GM12878 (cell line): ENCODE measurements around the gene PRKN. TPM values are rescaled to one million over a fixed set of nuclear protein-coding genes. Genes with fewer than 3 reads are reported as not detected.

ENCODE experiments used
- ATAC-seq: fragments of 200-7000 bp; cut with Tn5 transposase; 3 replicates; pipeline ENCODE4 v1.9.1; 2020; ENCODE audit warnings: mild to moderate bottlenecking, moderate library complexity
- BruUV-seq: library from RNA; stranded (reverse); fragments of 400-500 nt; replicated peaks from 2 replicates; lab custom pipeline; 2021; lab: Mats Ljungman, UMichigan
- CTCF ChIA-PET: fragments of 300-600 bp; sonication (Branson Sonifier 250); formaldehyde crosslinking; extraction: SDS; loops from one replicate; lab custom pipeline; 2021; ENCODE audit warnings: inconsistent platforms; lab: Yijun Ruan, JAX
- POLR2A ChIA-PET: fragments of 350-600 bp; formaldehyde crosslinking; extraction: SDS; loops from one replicate; lab custom pipeline; 2021; ENCODE audit warnings: inconsistent platforms; lab: Charles Lee
- RAD21 ChIA-PET: fragments of 300-600 bp; sonication (Branson Sonifier 250); formaldehyde crosslinking; loops from one replicate; lab custom pipeline; 2023; ENCODE audit warnings: antibody characterized with exemption; ENCODE audit not compliant: unreplicated experiment; lab: Charles Lee
- SMC1A ChIA-PET: fragments of 300-600 bp; sonication (Branson Sonifier 250); formaldehyde crosslinking; loops from one replicate; lab custom pipeline; 2023; ENCODE audit not compliant: unreplicated experiment, uncharacterized antibody; lab: Charles Lee
- DNase-seq: peaks from one replicate; pipeline ENCODE4 v3.0.0-alpha.2; 2011; ENCODE audit warnings: low read depth, low spot score
- FAIRE-seq: peaks from 3 replicates; lab custom pipeline; 2011; peaks lifted over from hg19 to GRCh38; lab: Jason Lieb, UNC
- H2AFZ ChIP-seq: 2 replicates; pipeline ENCODE4 v1.6.0; 2011; ENCODE audit warnings: low read depth, low read length, control low read depth; ENCODE audit not compliant: control insufficient read depth
- H3K27ac ChIP-seq: 2 replicates; pipeline ENCODE4 v1.5.1; 2011; ENCODE audit warnings: control low read depth; ENCODE audit not compliant: control insufficient read depth, insufficient read depth
- H3K27me3 ChIP-seq, 2 experiments: replicated peaks in 1 of 2; 2 replicates each; pipeline versions ENCODE4 v1.6.0 to v1.6.1; 2011; ENCODE audit warnings: low read length in 1 of 2; ENCODE audit not compliant: control insufficient read depth in 2 of 2, insufficient read depth in 2 of 2
- H3K36me3 ChIP-seq, 2 experiments: 2 replicates each; pipeline ENCODE4 v1.5.1; 2011; ENCODE audit warnings: low read length in 1 of 2; ENCODE audit not compliant: control insufficient read depth in 2 of 2, insufficient read depth in 2 of 2
- H3K4me1 ChIP-seq: 2 replicates; pipeline ENCODE4 v1.6.1; 2011; ENCODE audit warnings: mild to moderate bottlenecking, low read length, moderate library complexity, mixed read lengths; ENCODE audit not compliant: control insufficient read depth, insufficient read depth
- H3K4me2 ChIP-seq: 2 replicates; pipeline ENCODE4 v1.6.0; 2011; ENCODE audit warnings: control low read depth; ENCODE audit not compliant: control insufficient read depth, insufficient read depth
- H3K4me3 ChIP-seq: fragments of 200-600 bp; sonication (generic); 2 replicates; pipeline ENCODE4 v1.5.1; 2016
- H3K79me2 ChIP-seq: 2 replicates; pipeline ENCODE4 v1.6.0; 2011; ENCODE audit warnings: low read length; ENCODE audit not compliant: control insufficient read depth, insufficient read depth
- H3K9ac ChIP-seq: 2 replicates; pipeline ENCODE4 v1.8.0; 2011; ENCODE audit warnings: low read length, control low read depth, mixed read lengths; ENCODE audit not compliant: control insufficient read depth, insufficient read depth
- H3K9me3 ChIP-seq: replicated peaks from 3 replicates; pipeline ENCODE4 v1.5.1; 2011; ENCODE audit warnings: mild to moderate bottlenecking, low read length; ENCODE audit not compliant: control insufficient read depth, insufficient read depth
- H4K20me1 ChIP-seq: 2 replicates; pipeline ENCODE4 v1.6.0; 2011; ENCODE audit not compliant: control insufficient read depth, insufficient read depth
- CBX5 ChIP-seq: sonication (generic); IDR thresholded peaks from 2 replicates; pipeline ENCODE4 v1.6.1; 2016; ENCODE audit warnings: low read depth, moderate library complexity, mild to moderate bottlenecking, inconsistent platforms
- CHD2 ChIP-seq: IDR thresholded peaks from 2 replicates; pipeline ENCODE4 v1.6.1; 2011; ENCODE audit warnings: low read depth, low read length, improper control_type of control experiment, borderline replicate concordance
- EZH2 ChIP-seq: IDR thresholded peaks from 2 replicates; pipeline ENCODE4 v1.6.1; 2012; ENCODE audit warnings: low read depth, mild to moderate bottlenecking, control low read depth, inconsistent platforms, low read length, borderline replicate concordance; ENCODE audit not compliant: control insufficient read depth
- IKZF2 ChIP-seq, 2 experiments: fragments of 450-650 bp; IDR thresholded peaks; 2 replicates each; pipeline ENCODE4 v1.6.1; 2017; ENCODE audit warnings: mild to moderate bottlenecking in 2 of 2, moderate library complexity in 2 of 2
- MEF2A ChIP-seq: IDR thresholded peaks from 2 replicates; pipeline ENCODE4 v1.6.1; 2011; ENCODE audit warnings: low read depth, mild to moderate bottlenecking, low read length, moderate library complexity; ENCODE audit not compliant: insufficient read depth
- MTA3 ChIP-seq: IDR thresholded peaks from 2 replicates; pipeline ENCODE4 v1.6.1; 2012; ENCODE audit warnings: low read length, inconsistent platforms, borderline replicate concordance
- NR2F1 ChIP-seq: fragments of 450-650 bp; conservative IDR thresholded peaks from 2 replicates; pipeline ENCODE4 v1.6.1; 2017; ENCODE audit warnings: mild to moderate bottlenecking
- RB1 ChIP-seq: fragments of 450-650 bp; formaldehyde crosslinking; IDR thresholded peaks from 2 replicates; pipeline ENCODE4 v1.6.1; 2017; ENCODE audit warnings: mild to moderate bottlenecking, borderline replicate concordance
- RBBP5 ChIP-seq: fragments of 200-600 bp; sonication (generic); conservative IDR thresholded peaks from 2 replicates; pipeline ENCODE4 v1.6.1; 2016
- SMC3 ChIP-seq: IDR thresholded peaks from 2 replicates; pipeline ENCODE4 v1.6.1; 2011; ENCODE audit warnings: low read length, improper control_type of control experiment, borderline replicate concordance
- WGBS: methylation state at CpG from one replicate; pipeline ENCODE4 v1.1.6; 2016; ENCODE audit warnings: low lambda C conversion rate; ENCODE audit not compliant: insufficient replicate concordance, insufficient coverage; ENCODE audit errors: missing lambda C conversion rate; 5-methylcytosine and 5-hydroxymethylcytosine counted together
- in situ Hi-C: fragments of 300-500 bp; cut with MboI; formaldehyde crosslinking; loops from 9 replicates; pipeline ENCODE4 v1.14.3; 2018; ENCODE audit warnings: mixed read lengths
- intact Hi-C: fragments of 100-400 bp; cut with micrococcal nuclease; formaldehyde crosslinking; loops from one replicate; pipeline ENCODE4 v1.14.2; 2022; ENCODE audit not compliant: unreplicated experiment
- polyA plus RNA-seq, 11 experiments: library from polyadenylated mRNA; depleted of rRNA in 4 of 11; unstranded in 6 of 11; stranded (reverse) in 5 of 11; fragments of >200 nt; fragmentation: Nextera tagmentation in 4 of 11; fragmentation: Illumina TruSeq in 1 of 11; extraction: Ambion mirVana in 4 of 11; extraction: Trizol in 1 of 11; gene quantifications; 1 replicate in 1 of 11; 2 replicates in 10 of 11; pipeline versions ENCODE4 v1.2.1 to v1.2.3, GENCODE V29; 2011 to 2016; ENCODE audit warnings: inconsistent platforms in 2 of 11, missing spikeins in 2 of 11, low read depth in 1 of 11
- total RNA-seq, 4 experiments: library from RNA; depleted of rRNA in 3 of 4; stranded (reverse); fragments of >200 nt in 3 of 4; fragmentation: Illumina TruSeq in 1 of 4; extraction: Trizol in 1 of 4; gene quantifications; 2 replicates each; pipeline versions ENCODE4 v1.2.1 to v1.2.3, GENCODE V29; 2013 to 2021
- TF ChIP-seq, protein P1 (sequence below): fragments of 450-650 bp; IDR thresholded peaks from 2 replicates; pipeline ENCODE4 v1.6.1; 2018; ENCODE audit warnings: borderline replicate concordance, mild to moderate bottlenecking; ENCODE audit not compliant: partially characterized antibody
- TF ChIP-seq, protein P2 (sequence below): fragments of 450-650 bp; IDR thresholded peaks from 2 replicates; pipeline ENCODE4 v1.6.1; 2017; ENCODE audit warnings: mild to moderate bottlenecking
- TF ChIP-seq, protein P3 (sequence below): fragments of 450-650 bp; IDR thresholded peaks from 2 replicates; pipeline ENCODE4 v1.6.1; 2016; ENCODE audit warnings: mild to moderate bottlenecking

Gene PRKN
- total and polyA plus RNA-seq, 10 of the 15 experiments (the other 5 are each of a cell fraction or from before 2014, with no cell fraction given), result 0.06 to 0.09 TPM; not detected in 8

DNA sequence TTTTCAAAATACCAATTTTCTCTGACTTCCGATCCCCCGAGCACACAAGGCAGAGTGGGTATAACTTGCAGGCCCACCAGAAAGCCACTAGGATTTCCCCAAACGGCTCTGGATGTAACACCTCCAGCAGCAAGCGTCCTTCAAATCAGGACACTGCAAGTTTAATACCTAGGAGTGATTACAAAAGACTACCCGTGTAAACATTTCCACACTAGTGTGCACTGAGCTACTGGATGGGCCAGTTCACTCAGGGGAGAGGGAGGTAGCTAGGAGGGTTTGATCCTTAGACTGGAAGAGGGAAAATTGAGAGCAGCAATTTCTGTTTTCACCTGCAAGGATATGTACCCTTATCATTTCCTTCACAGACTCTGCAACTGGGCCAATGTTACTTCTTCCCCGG is 1361.9 kb downstream of the PRKN start:
- Histone ChIP-seq H3K27me3 (no peaks in the 10 kb centered on the region), H3K4me2 (no peak overlapping the region), H2AFZ (no peak overlapping the region), H3K36me3 (no peaks in the 10 kb centered on the region), H3K4me1 (no peaks in the 10 kb centered on the region), H3K9ac (no peak overlapping the region), H4K20me1 (no peaks in the 10 kb centered on the region), H3K27ac (no peak overlapping the region), H3K9me3 (peaks cover 2% of the 10 kb centered on the region; the same call in 1 of the 3 replicates), H3K79me2 (no peaks in the 10 kb centered on the region), H3K4me3 (no peak overlapping the region)
- TF ChIP-seq NR2F1 (no peak), MTA3 (no peak)
- 60% methylated on average over 6 of the region's 6 CpGs for WGBS
- RAD21 ChIA-PET, result no interaction called here
- DNase-seq (no peak), FAIRE-seq (no peak), ATAC-seq (no peak)
- CTCF ChIA-PET, result interaction anchor here (12.2 kb wide), 1 partner anchor 434 kb away, joined by 334 read pairs; no protein-coding TSS in a partner anchor
- POLR2A ChIA-PET, result no interaction called here
- in situ Hi-C loops, result loop anchor here (25.0 kb wide), 1 partner anchor 228 kb away; no protein-coding TSS in a partner anchor
- SMC1A ChIA-PET, result interaction anchor here (11.5 kb wide), 1 partner anchor 438 kb away, joined by 209 read pairs; no protein-coding TSS in a partner anchor
- intact Hi-C loops, result no loop called here
- BruUV-seq, result no TSS peak

DNA sequence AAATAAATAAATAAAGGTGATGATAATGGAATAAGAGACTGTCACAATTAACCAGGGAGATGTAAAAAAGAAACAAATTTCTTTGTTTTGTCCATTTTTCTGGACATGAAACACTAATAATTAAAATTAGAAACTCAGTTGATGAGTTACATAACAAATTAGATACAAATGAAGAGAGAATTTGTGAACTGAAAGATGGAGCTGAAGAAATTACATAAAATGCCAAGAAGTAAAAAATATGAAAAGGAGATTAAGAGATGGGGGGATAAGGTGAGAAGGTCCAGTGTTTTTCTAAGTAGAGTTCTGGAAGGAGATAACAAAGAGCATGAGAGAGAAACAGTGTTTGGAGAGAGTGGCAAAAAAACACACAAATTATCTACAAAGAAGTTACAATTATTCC is 1364.3 kb downstream of the PRKN start:
- H3K27ac ChIP-seq, result no peak overlapping the region
- ChIA-PET POLR2A (no interaction called here), CTCF (interaction anchor here (0.9 kb wide), 1 partner anchor 8 kb away, joined by 4 read pairs; no protein-coding TSS in a partner anchor), SMC1A (no interaction called here), RAD21 (no interaction called here)
- no peak for FAIRE-seq
- in situ Hi-C loops (loop anchor here (25.0 kb wide), 1 partner anchor 226 kb away; no protein-coding TSS in a partner anchor), intact Hi-C loops (no loop called here)
- no peaks in the 10 kb centered on the region for H3K27me3 ChIP-seq
- no TSS peak for BruUV-seq
- peaks cover 2% of the 10 kb centered on the region; the same call in 1 of the 3 replicates for H3K9me3 ChIP-seq
- no peak overlapping the region for H3K9ac ChIP-seq
- DNase-seq, result no peak
- no peak overlapping the region for H3K4me3 ChIP-seq
- H3K79me2 ChIP-seq, result no peaks in the 10 kb centered on the region
- H3K4me2 ChIP-seq, result no peak overlapping the region
- H4K20me1 ChIP-seq, result no peaks in the 10 kb centered on the region
- ATAC-seq, result no peak
- H3K4me1 ChIP-seq, result no peaks in the 10 kb centered on the region
- H3K36me3 ChIP-seq, result no peaks in the 10 kb centered on the region
- H2AFZ ChIP-seq, result no peak overlapping the region
- TF ChIP-seq, protein P1, sequence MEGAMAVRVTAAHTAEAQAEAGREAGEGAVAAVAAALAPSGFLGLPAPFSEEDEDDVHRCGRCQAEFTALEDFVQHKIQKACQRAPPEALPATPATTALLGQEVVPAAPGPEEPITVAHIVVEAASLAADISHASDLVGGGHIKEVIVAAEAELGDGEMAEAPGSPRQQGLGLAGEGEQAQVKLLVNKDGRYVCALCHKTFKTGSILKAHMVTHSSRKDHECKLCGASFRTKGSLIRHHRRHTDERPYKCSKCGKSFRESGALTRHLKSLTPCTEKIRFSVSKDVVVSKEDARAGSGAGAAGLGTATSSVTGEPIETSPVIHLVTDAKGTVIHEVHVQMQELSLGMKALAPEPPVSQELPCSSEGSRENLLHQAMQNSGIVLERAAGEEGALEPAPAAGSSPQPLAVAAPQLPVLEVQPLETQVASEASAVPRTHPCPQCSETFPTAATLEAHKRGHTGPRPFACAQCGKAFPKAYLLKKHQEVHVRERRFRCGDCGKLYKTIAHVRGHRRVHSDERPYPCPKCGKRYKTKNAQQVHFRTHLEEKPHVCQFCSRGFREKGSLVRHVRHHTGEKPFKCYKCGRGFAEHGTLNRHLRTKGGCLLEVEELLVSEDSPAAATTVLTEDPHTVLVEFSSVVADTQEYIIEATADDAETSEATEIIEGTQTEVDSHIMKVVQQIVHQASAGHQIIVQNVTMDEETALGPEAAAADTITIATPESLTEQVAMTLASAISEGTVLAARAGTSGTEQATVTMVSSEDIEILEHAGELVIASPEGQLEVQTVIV, result no peak
- TF ChIP-seq EZH2, result no peak
- TF ChIP-seq, protein P2, sequence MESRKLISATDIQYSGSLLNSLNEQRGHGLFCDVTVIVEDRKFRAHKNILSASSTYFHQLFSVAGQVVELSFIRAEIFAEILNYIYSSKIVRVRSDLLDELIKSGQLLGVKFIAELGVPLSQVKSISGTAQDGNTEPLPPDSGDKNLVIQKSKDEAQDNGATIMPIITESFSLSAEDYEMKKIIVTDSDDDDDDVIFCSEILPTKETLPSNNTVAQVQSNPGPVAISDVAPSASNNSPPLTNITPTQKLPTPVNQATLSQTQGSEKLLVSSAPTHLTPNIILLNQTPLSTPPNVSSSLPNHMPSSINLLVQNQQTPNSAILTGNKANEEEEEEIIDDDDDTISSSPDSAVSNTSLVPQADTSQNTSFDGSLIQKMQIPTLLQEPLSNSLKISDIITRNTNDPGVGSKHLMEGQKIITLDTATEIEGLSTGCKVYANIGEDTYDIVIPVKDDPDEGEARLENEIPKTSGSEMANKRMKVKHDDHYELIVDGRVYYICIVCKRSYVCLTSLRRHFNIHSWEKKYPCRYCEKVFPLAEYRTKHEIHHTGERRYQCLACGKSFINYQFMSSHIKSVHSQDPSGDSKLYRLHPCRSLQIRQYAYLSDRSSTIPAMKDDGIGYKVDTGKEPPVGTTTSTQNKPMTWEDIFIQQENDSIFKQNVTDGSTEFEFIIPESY, result no peak
- no peak for TF ChIP-seq SMC3
- no peak for TF ChIP-seq CBX5
- TF ChIP-seq RBBP5, result no peak
- TF ChIP-seq RB1, result no peak
- TF ChIP-seq, protein P3, sequence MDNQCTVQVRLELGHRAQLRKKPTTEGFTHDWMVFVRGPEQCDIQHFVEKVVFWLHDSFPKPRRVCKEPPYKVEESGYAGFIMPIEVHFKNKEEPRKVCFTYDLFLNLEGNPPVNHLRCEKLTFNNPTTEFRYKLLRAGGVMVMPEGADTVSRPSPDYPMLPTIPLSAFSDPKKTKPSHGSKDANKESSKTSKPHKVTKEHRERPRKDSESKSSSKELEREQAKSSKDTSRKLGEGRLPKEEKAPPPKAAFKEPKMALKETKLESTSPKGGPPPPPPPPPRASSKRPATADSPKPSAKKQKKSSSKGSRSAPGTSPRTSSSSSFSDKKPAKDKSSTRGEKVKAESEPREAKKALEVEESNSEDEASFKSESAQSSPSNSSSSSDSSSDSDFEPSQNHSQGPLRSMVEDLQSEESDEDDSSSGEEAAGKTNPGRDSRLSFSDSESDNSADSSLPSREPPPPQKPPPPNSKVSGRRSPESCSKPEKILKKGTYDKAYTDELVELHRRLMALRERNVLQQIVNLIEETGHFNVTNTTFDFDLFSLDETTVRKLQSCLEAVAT, result no peak
- no peak for TF ChIP-seq IKZF2 (IDR thresholded peaks at IDR 0.05)
- no peak for TF ChIP-seq MEF2A
- no peak for TF ChIP-seq CHD2
